NCI-H1930 (cell line): Measurements from ENCODE around the gene CLPTM1.

Source experiments
- DNase-seq, 2 experiments: peaks; one replicate each; lab custom pipeline; 2025; lab: John Stamatoyannopoulos, UW

Gene CLPTM1

DNA sequence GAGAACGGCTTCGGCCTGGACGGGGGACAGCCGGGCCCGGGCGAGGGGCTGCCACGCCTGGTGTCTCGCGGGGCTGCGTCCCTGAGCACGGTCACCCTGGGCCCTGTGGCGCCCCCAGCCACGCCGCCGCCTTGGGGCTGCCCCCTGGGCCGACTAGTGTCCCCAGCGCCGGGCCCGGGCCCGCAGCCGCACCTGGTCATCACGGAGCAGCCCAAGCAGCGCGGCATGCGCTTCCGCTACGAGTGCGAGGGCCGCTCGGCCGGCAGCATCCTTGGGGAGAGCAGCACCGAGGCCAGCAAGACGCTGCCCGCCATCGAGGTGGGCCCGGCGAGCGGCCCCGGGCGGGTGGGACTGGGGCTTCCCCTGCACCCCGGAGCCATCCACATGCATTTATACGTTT, 56.8 kb downstream of the CLPTM1 start:
- no peak for DNase-seq

DNA sequence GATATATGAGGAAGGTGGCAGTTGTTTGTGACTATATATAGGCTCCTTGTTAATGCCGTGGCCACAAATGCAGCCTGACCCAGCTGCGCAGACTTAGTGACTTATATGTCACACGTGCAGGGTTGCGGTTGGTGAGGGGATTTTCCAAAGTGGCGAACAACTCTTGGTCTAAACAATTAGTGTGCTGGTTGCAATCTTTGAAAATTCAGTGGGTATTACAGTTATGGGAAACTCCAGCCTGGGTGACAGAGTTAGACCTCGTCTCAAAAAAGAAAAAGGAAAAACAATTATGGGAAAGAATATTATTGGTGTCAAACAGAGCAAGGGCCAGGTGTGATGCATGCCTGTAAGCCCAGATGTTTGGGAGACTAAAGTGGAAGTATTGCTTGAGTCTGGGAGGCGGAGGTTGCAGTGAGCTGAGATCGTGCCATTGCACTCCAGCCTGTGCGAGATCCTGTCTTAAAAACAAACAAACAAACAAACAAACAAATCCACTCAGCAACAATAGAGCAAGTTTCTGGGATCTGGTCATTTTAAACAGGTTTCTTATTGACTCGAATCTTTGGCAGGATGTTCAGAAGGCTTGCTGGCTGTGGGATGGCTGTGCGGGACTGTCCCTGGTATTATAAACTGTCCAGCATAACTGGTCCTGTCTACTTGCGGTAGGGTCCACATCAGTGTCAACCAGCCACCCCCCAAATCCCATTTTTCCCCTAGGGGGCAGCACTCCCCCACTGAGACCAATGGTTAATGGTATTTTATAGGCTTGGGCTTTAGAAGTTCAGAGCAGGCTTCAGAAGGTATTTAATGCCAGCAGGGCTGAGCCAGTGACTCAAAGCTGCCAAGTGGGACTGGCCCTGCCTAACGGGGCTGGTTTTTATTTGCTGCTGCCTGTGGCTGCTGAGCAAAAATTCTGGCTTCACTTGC, 61.5 kb downstream of the CLPTM1 start:
- peak; percentile 15 to 54 for DNase-seq

DNA sequence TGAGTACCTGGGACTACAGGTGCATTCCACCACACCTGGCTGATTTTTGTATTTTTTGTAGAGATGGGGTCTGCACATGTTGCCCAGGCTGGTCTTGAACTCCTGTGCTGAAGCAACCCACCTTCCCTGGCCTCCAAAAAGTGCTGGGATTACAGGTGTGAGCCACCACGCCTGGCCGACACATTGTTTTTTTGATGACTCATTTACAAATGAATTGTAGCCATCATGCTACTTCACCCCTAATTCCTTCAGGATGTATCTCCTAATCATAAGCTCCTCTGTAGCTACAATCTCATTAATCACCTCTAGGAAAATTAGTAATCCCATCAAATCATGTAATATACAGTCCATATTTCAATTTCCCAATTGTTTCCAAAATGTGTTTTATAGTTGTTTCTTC, 64.0 kb downstream of the CLPTM1 start:
- DNase-seq: no peak

DNA sequence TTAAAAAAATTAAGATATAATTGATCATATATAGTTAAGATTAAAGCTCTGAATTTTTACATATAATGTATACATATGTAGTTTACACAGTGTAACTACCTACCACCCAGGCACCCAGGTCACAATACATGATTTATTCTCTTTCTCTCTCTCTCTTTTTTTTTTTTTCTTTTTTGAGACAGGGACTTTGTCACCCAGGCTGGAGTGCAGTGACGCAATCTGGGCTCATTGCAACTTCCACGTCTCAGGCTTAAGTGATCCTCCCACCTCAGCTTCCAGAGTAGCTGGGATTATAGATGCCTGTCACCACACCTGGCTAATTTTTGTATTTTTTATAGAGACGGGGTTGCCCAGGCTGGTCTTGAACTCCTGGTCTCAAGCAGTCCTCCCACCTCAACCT, 64.9 kb downstream of the CLPTM1 start:
- DNase-seq: no peak

DNA sequence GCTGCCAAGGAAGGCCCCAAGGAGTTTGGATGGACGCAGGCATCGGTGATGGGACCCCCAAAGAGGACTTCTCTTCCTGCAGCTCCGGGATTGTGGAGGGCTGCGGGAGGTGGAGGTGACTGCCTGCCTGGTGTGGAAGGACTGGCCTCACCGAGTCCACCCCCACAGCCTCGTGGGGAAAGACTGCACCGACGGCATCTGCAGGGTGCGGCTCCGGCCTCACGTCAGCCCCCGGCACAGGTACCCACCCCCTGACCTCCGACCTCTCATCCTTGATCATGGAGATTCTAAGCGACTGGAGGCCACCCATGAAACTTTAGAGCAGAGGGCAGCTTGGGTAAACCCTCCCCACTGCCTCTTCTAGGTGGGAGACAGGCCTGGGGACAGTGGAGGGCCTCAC, 66.8 kb downstream of the CLPTM1 start:
- DNase-seq: no peak

GRCh38 chr19:45023048-45023447, 67.9 kb downstream of the CLPTM1 start:
- DNase-seq: no peak

GRCh38 chr19:45025264-45025663, 70.1 kb downstream of the CLPTM1 start:
- no peak for DNase-seq

DNA sequence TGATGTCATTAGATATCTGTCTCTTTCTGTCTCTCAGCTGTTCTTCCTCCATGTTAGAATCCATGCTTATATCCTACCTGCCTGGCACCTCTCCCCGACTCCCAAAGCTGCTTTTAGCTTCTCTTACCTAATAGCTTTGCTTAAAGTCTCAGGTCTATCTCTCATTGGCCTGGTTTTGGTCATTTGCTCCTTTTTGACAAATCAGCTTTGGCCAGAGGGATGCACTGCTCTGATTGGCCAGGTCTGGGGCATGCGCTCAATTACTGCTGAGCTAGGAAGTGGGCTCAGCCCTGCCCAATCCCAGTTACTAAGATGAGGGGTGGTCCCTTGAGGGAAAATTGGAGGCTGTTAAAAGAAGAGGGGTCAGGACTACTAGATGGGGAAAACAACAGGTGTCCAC, 72.2 kb downstream of the CLPTM1 start:
- DNase-seq: no peak

GRCh38 chr19:45030825-45031224, 75.6 kb downstream of the CLPTM1 start:
- DNase-seq: no peak

- DNase-seq: no peak
Observed at GRCh38 chr19:45032421-45032820, 77.2 kb downstream of the CLPTM1 start.

DNA sequence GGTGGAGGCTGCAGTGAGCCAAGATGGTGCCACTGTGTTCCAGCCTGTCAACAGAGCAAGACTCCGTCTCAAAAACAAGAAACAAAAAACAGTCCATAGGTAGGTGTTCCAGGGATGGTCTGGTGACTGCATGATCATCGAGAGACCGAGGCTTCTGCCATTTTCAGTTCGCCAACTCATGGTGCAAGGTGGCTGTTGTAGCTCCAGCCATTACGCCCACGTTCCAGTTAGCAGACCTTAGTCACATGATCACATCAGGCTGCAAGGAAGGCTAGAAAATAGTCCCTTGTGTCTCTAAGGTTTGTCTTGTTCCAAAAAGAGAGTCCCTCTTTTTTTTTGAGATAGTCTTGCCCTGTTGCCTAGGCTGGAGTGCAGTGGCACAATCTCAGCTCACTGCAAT, 80.6 kb downstream of the CLPTM1 start:
- DNase-seq: no peak

GRCh38 chr19:45037393-45038169, 82.4 kb downstream of the CLPTM1 start:
- no peak for DNase-seq

DNA sequence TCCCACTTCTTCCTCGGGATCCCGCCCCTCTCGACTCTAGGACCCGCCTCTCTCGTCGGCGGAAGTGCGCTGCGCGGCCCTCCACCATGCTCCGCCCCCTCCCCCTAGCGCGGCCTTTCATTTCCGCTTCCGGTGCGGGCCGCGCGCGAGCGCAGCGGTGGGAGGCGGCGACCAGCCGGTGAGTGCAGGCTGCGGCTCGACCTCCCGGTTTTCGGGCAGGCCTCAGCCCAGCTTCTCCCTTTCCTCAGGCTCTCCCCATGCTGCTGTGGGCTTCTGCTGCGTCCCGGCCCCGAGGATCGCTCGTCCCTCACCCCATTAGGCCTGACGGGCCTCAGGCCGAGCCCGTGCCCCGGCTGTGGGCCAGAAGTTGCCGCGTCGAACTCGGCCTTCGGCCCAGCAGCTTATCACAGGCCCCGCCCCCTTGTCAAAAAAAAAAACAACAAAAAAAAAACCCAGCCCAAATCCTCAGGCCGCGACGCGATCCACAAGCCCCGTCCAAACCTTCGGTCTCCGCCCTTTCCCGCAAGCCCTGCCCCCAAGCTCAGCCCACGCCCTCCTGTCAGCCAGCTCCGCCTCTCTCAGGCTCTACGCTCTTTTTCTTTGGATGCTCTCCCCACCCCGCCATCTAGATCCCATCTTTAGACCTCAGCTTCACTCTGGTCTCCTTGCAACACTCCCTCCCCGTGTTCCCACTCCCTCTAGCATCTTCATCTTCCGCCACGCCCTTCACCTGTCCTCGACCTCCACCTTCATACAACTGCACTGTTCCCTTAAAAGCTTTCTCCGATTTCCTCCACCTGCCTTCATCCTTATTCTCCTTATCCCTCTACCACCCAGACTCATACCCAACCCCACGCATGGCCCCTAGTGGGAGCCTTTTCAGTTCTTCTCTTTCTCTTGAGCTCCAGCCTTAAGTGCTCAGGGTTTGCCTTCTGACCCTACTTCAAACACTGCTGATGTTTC, 84.0 kb downstream of the CLPTM1 start, which contains the start of gene CLASRP:
CLASRP (plus strand) TSS at position 115 of the 963 bp plus-strand sequence. CDS start 1,168 bp downstream, outside the sequence.
- DNase-seq: peak; percentile 88 to 90

DNA sequence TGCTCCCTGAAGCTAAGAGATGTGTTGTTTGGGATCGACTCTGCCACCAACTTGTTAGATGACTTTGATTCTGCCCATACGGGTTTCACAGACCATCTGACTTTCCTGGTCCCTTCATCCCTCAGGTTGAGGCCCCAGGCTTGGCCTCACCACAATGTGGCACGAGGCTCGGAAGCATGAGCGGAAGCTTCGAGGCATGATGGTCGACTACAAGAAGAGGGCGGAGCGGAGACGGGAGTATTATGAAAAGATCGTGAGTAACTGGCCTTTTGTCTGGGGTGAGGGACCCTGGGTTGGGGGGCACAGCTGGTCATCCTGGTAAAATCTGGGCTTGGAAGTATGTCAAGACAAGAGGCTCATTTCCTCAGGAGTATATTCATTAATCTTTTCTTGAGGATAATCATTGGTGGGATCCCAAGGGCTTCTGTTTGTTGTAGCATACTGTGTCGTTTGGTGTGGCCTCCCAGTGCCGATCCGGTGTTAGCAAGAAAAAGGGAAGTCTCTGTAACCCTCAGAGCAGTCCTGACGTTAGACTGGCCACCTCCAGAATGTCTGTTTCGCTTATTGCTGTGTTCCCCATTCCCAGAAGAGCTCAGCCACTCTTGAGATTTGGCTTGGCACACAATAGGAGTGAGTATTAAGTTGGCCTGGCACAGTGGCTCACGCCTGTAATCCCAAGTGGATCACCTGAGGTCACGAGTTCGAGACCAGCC, 85.0 kb downstream of the CLPTM1 start:
- DNase-seq: no peak

DNA sequence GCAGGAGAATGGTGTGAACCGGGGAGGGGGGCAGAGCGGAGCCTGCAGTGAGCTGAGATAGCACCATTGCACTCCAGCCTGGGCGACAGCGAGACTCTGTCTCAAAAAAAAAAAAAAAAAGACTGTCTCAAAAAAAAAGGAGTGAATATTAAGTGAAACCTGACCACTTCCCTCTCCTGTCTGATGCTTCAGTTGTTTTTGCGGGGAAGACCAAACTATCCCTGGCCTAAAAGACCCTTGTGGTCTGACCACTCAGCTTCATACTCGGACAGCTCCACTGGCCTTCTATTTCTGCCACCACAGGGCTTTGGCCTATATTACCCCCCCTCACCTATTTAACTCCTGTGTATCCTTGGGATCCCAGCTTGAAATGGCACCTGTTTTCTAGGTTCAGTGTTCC, 85.9 kb downstream of the CLPTM1 start:
- no peak for DNase-seq
